ENCODE results near the gene SELENOI.
A peak's percentile ranks its signal among the peaks of the same experiment; 100 is the strongest.

SELENOI gene

DNA sequence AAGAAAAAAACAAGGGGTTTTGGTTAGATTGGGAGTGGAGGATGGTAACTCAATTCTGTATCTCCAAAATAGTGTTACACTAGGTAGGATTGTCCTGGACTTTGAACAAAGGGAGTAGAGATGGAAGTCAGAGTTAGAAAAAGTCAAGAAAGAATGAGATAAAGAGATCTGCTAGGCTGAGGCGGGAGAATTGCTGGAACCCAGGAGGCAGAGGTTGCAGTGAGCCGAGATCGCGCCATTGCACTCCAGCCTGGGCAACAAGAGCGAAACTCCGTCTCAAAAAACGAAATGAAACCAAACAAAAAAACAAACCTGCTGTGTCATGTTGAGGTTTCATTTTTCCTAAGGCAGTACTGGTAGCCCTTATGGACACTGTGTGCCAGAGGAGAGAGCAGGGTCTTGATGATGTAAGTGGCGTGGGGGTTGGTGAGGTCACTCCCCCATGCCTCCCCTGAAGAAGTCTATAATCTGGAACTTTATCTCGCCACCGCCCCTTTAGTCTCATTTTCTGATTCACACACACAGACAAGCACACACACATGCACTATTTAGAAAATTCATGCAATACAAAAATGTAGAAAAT, 66.2 kb downstream of the SELENOI start:
- H3K4me3 ChIP-seq (ENCODE audit: insufficient read depth, low read length, poor library complexity, severe bottlenecking), result no peak overlapping the region

DNA sequence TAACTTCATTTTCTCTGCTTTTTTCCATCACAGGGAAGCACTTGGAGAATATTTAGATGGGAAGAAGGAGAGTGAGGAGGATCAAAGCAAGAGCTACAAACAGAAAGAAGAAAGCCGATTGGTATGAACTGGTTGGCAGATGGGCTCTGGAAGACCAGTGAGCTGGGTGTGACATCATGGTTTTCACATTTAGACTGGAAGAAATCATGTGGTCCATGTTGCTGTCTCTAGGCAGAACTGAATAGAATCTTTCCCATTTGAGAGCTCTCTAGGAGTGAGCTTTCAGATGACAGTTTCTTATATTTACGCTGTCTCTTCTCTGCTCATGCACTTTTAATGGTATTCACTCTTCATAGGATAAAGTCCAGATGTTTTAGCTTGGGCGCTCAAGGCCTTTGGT, 68.4 kb downstream of the SELENOI start:
- no peaks in the 10 kb centered on the region for H4K20me1 ChIP-seq (ENCODE audit: low read depth, low read length)
- H2AFZ ChIP-seq (ENCODE audit: low read depth, low read length, severe bottlenecking), result no peak overlapping the region
- H3K9me3 ChIP-seq (ENCODE audit: insufficient read depth, low read length), result no peaks in the 10 kb centered on the region
- no peak overlapping the region for H3K9ac ChIP-seq (ENCODE audit: low read length)
- H3K79me2 ChIP-seq (ENCODE audit: insufficient read depth, low read length), result no peaks in the 10 kb centered on the region
- no peak overlapping the region for H3K4me2 ChIP-seq (ENCODE audit: low read depth, low read length, poor library complexity, severe bottlenecking)
- H3K27me3 ChIP-seq (ENCODE audit: low read length), result no peaks in the 10 kb centered on the region
- H3F3A ChIP-seq (ENCODE audit: insufficient read depth), result no peaks in the 10 kb centered on the region
- no peaks in the 10 kb centered on the region for H3K9me2 ChIP-seq (replicated peaks; ENCODE audit: insufficient read depth, low read length)
- H3K4me3 ChIP-seq (ENCODE audit: insufficient read depth, low read length, poor library complexity, severe bottlenecking), result no peak overlapping the region
- H3K27ac ChIP-seq (ENCODE audit: low read depth, low read length), result no peak overlapping the region
- no peak for TF ChIP-seq EZH2phosphoT487 (conservative IDR thresholded peaks at IDR 0.05; ENCODE audit: low read length)
- TF ChIP-seq, protein P1, sequence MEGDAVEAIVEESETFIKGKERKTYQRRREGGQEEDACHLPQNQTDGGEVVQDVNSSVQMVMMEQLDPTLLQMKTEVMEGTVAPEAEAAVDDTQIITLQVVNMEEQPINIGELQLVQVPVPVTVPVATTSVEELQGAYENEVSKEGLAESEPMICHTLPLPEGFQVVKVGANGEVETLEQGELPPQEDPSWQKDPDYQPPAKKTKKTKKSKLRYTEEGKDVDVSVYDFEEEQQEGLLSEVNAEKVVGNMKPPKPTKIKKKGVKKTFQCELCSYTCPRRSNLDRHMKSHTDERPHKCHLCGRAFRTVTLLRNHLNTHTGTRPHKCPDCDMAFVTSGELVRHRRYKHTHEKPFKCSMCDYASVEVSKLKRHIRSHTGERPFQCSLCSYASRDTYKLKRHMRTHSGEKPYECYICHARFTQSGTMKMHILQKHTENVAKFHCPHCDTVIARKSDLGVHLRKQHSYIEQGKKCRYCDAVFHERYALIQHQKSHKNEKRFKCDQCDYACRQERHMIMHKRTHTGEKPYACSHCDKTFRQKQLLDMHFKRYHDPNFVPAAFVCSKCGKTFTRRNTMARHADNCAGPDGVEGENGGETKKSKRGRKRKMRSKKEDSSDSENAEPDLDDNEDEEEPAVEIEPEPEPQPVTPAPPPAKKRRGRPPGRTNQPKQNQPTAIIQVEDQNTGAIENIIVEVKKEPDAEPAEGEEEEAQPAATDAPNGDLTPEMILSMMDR (IDR thresholded peaks at IDR 0.05; ENCODE audit: insufficient read depth, low read length, poor library complexity, severe bottlenecking), result no peak
- H3K36me3 ChIP-seq (ENCODE audit: low read length), result no peaks in the 10 kb centered on the region

More for the DNA sequence above, 66.2 kb downstream of the SELENOI start:
- Histone ChIP-seq H3K27me3 (ENCODE audit: low read length) (no peaks in the 10 kb centered on the region), H3K9me3 (ENCODE audit: insufficient read depth, low read length) (no peaks in the 10 kb centered on the region), H4K20me1 (ENCODE audit: low read depth, low read length) (no peaks in the 10 kb centered on the region), H3K36me3 (ENCODE audit: low read length) (no peaks in the 10 kb centered on the region), H2AFZ (ENCODE audit: low read depth, low read length, severe bottlenecking) (peak overlapping the region; percentile 58), H3K79me2 (ENCODE audit: insufficient read depth, low read length) (no peaks in the 10 kb centered on the region), H3F3A (ENCODE audit: insufficient read depth) (no peaks in the 10 kb centered on the region), H3K27ac (ENCODE audit: low read depth, low read length) (no peak overlapping the region), H3K9me2 (replicated peaks; ENCODE audit: insufficient read depth, low read length) (no peaks in the 10 kb centered on the region), H3K9ac (ENCODE audit: low read length) (no peak overlapping the region), H3K4me2 (ENCODE audit: low read depth, low read length, poor library complexity, severe bottlenecking) (peak overlapping the region; percentile 41)
- TF ChIP-seq EZH2phosphoT487 (conservative IDR thresholded peaks at IDR 0.05; ENCODE audit: low read length), result no peak
- TF ChIP-seq, protein P1 (IDR thresholded peaks at IDR 0.05; ENCODE audit: insufficient read depth, low read length, poor library complexity, severe bottlenecking), result no peak

DNA sequence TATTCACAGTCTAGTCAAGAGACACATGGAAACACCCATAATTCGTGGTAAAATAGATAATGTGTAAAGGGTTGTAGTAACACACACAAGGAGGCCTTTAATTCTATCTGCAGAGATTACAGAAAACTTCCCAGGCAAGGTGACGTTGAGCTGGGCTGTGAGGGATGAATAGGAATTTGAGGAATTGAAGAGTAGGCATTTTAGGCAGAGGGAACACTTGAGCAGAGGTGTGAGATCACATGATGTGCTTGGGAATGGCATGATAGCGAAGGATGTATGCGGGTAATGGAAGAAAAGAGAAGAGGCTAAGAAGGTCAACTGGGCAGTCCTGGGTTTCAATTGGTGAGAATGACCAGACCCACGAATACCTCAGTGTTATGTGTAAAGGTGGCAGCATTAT, 76.0 kb downstream of the SELENOI start:
- H3K27me3 ChIP-seq (ENCODE audit: low read length), result no peaks in the 10 kb centered on the region
- H3K36me3 ChIP-seq (ENCODE audit: low read length), result no peaks in the 10 kb centered on the region
- no peaks in the 10 kb centered on the region for H4K20me1 ChIP-seq (ENCODE audit: low read depth, low read length)
- no peaks in the 10 kb centered on the region for H3K79me2 ChIP-seq (ENCODE audit: insufficient read depth, low read length)
- H3K4me2 ChIP-seq (ENCODE audit: low read depth, low read length, poor library complexity, severe bottlenecking), result no peak overlapping the region
- H3K9me3 ChIP-seq (ENCODE audit: insufficient read depth, low read length), result no peaks in the 10 kb centered on the region
- H3K4me3 ChIP-seq (ENCODE audit: insufficient read depth, low read length, poor library complexity, severe bottlenecking), result no peak overlapping the region
- H3K27ac ChIP-seq (ENCODE audit: low read depth, low read length), result no peak overlapping the region
- TF ChIP-seq, protein P1 (IDR thresholded peaks at IDR 0.05; ENCODE audit: insufficient read depth, low read length, poor library complexity, severe bottlenecking), result no peak
- TF ChIP-seq EZH2phosphoT487 (conservative IDR thresholded peaks at IDR 0.05; ENCODE audit: low read length), result no peak
- no peaks in the 10 kb centered on the region for H3F3A ChIP-seq (ENCODE audit: insufficient read depth)
- H3K9me2 ChIP-seq (replicated peaks; ENCODE audit: insufficient read depth, low read length), result no peaks in the 10 kb centered on the region
- no peak overlapping the region for H3K9ac ChIP-seq (ENCODE audit: low read length)
- no peak overlapping the region for H2AFZ ChIP-seq (ENCODE audit: low read depth, low read length, severe bottlenecking)
